HG02943 (cell line): Measurements from ENCODE around the gene PCSK6.

Experiments
- ATAC-seq: cut with Tn5 transposase; IDR thresholded peaks from one replicate; pipeline ENCODE4 v1.9.1; 2021; ENCODE audit warnings: mild to moderate bottlenecking, low read depth, moderate library complexity; ENCODE audit not compliant: unreplicated experiment

Gene PCSK6

DNA sequence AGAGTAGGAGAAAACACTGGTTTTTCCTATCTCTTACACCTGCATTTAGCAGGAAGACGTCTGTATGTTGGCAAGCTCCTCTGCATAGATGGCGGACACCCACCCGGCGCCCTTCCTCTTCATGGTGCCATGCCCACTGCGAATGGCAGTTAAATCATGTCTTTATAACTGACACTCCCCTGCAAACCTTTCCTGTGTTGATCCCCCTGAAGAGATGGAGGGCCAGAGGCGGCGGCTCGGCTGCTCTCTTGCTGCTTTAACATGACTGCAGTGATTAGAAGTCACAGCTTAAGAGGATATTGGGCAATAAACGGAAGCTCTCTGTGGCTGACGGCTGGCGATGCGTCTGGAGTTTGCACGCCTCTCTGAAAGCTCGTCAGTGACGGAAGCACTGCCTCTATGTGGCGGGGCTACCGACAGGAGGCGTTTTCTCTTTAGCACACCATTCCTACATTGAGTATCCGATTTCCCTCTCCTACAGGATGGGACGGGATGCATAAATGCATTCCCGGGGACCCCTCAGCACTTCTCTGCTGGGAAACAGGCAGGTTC, 168.9 kb downstream of the PCSK6 start:
- no peak for ATAC-seq

DNA sequence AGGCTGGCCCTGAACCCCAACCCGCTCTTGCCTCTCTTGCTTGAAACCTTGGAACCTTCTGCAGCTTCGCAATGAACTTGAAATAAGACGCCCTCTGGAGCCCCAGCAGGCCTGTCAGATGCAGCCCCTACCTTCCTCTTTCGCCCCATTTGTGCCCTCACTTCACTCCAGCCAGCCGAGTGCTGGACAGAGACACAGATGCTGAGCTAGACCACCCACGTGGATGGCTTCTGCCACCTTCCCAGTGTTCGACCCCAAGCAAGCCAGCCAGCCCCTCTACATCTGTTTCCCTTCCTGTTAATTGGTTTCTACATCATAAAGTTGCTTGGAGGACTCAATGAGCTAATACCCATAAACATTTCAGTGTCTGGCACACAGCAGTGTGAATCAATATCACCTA, 170.7 kb downstream of the PCSK6 start:
- no peak for ATAC-seq

DNA sequence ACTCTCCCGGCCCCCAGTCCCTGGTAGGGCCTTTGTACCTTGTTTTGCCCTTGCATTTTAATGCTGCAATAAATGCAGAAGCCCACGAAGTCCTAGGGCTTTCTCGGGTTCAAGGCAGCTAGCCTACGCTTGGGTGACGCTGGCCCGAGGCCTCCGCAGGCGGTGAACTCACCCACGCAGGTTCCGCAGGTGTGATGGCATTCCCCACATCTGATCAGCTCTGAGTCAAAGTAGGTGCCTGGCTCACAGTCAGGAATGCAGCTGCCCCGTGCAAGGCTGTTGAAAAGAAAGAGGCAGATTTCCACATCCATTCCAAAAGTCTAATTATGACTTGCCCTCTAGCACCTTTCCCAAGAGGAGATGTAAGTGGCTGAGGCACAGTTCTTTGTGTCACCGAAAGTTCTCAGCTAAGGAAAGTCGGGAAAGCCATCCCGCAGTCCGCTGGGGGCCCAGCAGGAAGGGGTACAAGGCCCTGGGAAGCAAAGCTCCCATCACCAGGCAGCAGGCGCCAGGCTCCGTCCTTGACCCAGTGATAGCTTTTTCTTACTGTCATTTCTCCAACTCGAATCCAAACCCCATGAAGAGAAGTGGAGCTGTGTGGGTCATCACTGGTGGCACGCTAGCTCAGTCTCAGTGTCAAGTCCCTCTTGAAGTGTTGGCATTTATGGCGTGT, 171.2 kb downstream of the PCSK6 start:
- no peak for ATAC-seq

DNA sequence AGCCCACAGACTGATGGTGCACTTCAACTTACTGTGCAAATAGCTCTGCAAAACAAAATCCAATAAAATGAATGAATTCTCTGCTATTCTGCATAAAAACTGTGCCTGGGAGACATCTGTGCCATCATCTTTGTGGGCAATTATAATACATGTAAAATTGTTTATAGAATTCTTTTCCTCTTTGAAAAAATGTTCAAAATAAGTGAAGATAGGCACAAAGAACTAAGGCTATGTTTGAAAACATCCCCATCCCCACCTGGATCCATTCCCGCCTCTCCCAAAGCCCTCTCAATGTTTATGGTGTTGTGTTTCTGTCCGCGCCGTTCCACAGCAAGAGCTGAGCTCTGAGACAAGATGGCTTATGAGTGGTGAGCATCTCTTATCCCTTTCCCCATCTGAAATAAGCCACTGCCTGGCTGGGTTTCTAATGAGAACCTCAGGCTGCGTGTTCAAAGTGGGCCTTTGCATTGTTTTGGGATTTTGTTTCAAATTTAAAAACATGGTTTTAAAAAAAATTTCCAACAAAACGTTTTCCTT, 172.1 kb downstream of the PCSK6 start:
- ATAC-seq: no peak

DNA sequence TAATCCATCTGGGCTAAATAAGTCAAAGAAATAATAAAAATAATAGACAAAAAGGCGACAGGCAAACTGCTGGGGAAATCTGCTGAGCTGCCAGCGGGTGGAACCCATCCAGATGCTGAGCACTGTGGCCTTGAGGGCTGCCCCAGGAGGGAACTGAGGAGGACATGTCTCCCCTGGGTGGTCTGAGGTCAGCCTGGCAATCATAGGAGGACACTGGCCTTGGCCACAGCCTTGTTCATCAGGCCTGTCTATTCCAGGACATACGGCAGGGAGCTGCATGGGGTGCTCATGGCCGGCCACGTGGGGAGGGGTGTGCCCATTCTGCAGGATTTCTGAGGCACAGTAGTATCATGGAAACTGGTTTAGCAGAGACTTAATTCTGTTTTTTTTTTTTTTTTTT, 173.0 kb downstream of the PCSK6 start:
- no peak for ATAC-seq

DNA sequence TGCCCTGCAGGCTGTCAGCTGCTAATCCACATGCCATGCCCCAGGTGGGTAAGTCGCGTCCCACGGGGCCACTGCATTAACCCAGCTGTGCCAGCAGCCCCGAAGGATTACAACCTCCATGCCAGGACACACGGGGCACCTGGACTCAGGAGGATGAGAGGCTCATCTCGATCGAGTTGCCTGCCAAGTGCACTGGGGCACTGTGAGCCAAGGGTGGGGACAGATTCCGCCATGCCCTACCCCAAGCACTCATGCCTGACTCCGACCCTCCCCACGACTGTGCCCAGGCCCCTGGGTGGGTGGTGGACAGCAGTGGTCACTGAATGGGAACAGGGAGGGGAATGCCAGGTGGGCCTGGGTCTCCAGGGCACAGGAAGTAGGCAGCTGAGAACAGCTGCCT, 173.8 kb downstream of the PCSK6 start:
- no peak for ATAC-seq

DNA sequence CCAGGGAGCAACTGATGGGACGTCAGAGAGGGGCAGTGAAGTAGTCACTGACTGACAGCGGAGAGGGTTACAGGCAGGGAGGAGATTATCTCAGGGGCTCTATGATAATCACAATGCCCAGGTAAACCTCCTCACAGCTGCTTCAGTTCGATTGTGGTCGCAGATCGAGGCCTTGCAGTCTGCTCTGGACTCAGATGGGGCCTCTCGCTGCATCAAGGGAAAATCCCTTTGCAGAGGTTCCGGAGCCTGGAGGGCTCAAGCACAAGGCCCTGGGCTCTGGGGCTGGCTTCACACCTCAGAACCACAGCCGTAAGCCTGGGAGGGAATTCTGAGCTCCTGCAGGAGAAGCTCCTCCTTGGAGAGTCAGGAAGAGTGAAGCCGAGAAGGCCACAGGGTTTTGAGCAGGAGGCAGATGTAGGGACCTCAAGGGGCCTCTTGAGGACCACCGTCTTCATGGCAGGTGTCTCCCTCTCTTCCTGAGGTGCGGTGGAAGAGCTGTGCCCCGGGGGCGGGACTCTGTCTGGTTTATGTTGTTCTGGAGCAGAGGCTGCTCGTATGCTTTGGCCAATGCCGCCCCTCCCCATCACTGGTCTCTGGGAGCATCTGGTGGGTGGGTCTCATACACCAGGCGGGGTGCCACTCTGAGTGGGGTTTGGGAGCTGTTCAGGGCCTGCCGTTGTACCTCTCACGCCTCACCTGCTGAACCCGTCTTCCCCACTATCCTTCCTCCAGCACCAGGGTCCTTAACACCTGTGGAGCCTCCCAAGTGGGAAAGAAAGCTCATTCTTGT, 175.0 kb downstream of the PCSK6 start:
- ATAC-seq: no peak

DNA sequence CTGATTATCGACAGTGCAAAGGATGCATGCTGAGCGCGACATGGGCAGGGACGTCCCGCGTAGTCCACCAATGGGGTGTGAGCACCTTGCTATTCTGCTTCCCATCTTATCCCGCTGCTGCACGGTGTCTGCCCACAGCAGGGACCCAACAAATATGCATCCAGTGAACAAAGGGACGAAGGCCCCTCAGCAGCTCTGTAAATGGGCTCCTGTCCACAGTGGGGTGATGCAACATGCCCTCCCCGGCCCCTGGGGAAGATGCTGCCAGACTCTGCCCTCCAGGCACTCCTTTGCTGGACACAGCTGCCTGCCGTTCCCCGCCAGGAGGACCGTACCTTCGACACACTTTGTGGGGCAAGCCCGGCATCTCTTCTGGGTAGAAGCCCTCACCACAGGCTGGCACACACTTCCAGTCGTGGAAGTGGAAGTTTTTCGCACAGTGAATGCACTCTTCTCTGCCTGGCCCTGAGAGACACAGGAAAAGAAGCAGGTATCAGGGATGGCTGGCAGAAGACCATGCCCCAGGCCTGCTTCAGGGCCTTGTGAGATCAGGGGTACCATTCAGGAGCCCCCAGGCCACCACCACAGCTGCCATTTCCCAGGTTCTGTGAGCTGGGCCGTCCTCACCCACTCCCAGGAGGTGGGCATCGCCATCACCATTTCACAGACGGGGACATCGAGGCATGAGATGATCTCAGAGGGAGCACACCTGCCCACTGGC, 176.3 kb downstream of the PCSK6 start:
- no peak for ATAC-seq

DNA sequence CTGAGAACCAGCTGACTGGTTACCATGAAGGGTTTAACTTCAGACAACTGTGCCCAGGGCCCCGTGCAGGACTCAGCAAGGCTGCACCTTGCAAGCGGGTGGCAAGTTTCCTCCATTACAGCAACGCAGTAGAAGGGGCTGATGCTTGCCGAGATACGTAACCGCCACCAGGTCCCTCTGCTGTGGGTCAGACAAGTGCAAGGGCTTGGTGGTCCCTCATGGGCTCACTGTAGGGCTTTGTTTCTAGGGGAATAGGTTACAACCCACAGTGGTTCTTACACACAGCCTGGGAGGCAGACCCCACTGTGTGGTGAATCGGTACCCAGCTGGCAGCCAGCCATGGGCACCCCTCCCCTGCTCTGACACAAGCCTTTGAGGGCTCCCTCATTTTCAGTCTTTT, 179.0 kb downstream of the PCSK6 start:
- no peak for ATAC-seq

DNA sequence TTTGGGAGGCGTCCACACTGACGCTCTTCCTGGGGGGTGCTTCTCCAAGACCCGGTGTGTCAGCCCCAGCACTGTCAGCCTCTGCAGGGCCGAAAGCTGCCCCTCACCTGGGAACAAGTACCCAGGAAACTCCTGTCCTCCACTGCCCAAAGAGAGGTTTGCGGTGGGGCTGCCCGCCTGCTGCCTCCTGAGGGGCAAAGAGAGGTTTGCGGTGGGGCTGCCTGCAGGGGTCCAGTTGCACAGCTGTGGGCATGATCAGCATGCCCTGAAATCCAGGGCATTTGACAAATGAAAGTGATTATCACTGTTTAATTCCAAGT, 179.4 kb downstream of the PCSK6 start:
- no peak for ATAC-seq

DNA sequence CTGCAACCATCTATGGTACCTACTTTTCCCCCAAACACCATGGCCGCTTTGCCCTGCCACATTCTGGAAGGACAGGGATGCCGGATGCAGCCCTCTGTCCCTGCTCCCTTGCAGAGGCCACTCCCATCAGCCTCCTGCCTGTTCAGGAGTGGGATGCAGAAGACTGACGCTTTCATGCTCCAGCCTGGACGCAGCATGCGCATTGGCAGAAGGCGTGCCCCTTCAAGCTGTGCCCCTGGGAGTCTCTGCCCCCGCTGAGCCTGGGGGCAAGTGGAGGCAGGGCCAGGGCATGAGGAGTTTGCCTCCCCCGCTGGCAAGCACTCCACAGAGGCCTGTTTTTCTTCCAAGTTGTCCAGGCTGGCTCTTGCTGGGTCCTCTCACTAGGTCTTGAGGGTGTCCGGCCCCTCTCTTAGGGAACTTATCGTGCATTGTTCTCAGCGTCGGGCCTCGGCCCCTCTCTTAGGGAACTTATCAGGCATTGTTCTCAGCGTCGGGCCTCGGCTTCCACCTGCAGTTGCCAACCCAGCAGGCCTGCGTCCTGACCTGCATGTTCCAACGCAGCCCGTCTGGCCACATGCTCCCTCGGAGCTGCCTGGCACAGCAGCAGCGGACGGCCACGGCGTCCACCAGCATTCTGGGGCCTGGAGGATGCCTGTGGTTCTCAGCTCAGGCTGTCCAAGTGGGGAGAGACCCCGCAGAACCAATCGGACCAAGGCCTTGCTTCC, 179.9 kb downstream of the PCSK6 start:
- ATAC-seq: no peak

DNA sequence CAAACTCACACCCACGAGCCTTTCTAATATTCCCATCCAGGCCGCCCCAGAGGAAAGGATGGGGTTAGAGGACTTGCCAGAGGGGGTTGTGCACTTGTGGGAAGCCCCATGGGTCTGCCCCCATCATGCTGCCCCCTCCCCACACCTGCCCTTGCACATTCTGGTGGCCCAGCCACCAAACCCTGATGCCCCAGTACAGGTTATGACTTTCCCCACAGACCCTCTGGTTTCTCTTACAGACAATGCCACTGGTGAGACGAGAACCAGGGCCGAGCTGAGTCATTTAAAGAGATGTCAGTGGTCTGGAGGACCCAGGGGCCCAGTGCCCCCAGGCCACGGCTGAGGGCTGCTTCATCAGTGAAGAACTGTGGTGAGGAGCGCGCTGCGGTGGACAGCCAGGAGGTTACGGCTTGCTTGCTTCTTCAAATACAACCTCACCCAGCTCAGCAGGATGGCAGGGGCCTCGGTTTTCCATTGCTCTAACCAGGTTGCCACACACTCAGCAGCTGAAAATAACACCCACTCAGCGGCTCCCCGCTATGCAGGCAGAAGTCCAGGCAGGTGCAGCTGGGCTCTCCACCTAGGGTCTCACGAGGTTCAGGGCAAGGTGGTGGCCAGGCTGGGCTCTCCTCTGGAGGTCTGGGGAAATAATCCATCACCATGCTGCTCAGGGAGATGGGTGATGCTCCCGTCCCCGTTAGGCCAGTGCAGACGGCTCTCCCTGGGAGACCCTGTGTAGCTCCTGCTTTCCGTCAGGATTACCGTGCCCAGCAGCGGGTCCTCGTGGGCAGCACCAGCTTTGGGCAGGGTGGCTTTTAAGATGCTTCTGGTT, 180.7 kb downstream of the PCSK6 start:
- no peak for ATAC-seq

DNA sequence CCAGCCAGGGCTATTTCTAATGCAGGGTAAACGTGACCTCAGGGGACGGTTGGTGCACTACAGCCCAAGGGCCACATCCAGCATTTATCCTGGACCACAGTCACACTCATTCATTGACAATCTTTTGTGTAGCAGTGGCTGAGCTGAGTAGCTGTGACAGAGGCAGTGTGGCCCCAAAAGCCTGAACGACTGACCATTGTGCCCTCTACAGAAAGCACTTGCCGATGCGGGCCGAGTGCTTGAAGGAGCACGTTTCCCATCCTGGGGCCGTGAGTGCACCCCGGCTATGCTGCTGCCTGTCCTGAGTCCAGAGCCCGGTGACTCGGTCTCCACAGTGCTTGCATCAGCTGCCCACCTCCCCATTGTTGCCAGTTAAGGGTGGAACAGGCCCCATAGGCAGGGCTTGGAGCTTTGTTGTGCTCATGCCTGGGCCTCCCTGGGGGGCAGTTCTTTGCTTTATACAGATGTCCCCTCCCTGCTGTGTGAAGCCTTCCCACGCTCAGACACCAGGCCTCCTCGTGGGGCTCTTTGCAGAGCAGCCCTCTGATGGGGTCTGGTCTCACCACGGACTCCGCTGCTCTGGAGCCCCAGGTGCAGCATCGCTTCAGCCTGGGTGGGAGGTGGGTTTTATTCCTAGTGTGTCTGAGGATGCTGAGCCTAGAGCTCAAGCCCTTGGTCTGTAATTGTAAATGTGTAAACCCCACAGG, 181.5 kb downstream of the PCSK6 start:
- ATAC-seq: no peak

DNA sequence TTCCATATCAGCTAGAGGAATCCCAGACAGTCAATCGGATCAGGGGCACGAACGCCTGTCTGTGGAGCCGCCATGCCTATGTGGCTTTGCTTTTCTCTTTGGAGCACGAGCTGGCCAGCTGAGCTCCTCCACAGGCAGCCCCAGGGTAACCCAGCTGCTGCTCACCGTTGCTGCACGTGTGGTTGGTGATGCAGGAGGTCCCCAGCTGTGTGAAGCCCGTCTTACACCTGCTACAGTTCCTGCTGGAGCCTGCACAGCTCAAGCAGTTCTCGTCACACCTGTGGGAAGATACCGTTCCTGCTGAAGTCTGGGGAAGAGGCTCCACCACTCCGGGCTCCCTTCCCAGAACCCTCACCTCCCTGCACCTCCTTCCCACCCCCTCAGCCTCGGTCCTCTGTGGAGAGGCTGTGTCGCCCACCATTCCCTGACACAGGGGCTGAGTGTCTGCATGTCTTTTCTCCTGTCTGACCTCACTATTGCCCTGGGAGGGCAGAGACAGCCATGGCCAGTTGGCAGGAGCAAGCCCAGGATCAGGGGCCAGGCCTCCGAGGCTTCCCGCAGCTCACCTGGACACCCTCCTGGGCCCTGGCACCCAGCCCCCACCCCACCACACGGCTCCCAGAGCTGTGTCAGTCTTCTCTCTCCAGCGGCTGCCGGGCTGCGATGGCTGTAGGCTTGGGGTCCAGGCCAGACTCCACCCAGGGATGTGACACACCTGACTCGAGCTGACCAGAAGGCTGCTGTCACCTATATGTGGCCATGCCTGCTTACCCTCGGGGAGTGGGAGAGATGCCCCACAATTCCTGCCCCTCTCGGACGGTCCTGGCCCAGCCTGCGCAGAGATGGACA, 182.2 kb downstream of the PCSK6 start:
- ATAC-seq: no peak

DNA sequence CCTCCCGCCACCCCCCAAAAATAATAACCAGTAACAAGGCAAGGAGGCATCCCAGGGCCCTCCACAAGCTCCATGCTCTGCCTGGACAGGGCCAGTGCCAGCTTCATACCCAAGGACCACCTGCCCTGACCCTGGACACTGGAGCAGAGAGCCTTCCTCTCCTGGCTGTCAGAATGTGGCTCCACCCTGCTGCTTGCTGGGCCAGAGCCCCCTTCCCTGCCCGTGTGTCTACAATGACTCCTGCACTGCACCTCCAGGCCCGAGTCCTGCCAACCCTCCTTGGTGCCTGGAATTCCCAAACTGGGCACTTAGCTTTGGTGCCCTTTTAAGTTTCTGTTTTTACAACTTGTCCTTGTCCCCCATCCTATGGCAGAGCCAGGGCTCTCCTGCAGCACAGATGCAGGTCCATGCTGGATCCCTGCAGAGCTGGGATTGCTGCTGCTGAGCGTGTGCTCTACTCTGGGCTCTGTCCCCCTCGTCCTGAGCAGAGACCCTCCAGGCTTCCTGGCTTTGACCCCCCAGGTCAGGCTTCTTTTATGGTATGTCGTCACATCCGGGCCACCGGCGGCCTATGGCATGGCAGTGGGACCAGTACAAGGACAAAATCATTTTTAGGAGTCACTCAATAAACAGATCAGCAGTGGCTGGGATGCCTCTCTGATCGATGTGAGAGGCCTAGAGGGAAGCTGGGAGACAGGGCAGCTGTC, 183.0 kb downstream of the PCSK6 start:
- no peak for ATAC-seq

DNA sequence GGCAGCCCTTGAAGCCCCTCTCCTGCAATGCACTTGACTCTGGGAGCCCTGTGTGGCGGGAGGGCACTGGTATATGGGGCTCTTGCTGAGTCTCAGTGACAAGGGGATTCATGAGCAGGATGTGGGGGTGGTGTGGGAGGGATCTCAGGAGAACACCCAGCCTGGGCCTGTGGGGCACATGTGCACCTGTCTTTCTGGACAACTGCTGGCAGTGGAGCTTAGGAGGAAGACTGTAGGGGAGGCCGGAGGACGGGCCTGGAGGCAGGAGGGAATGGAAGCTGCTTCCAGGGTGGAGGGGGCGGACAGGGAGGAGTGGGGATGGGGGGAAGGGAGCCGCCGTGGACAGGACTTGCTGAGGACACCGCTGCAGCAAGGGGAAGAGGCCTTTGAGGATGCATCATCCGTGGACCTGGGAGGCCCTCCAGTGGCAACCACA, 183.7 kb downstream of the PCSK6 start:
- no peak for ATAC-seq

DNA sequence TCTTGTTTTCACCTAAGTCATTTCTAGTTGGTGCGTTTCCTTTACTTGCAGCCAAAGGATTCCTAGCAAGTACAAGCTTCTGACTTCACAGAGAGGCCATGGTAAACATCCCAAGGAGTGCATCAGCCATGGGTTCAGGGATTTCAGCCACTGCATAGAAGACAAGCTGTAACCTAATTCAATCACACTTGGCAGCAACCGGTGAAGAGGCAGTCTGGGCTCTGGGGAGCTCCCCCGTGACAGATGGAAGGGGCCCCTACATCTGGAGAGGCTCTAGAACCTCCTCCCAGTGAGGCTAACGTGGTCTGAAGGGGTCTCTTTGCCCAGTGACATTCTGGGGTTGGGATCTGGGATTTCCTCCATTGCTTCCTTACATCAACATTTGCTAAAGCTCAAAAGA, 186.1 kb downstream of the PCSK6 start:
- no peak for ATAC-seq
